Left cardiac atrium (tissue), 4 donors: Measurements from ENCODE around the gene GOLT1A. TPM values are rescaled to one million over a fixed set of nuclear protein-coding genes. Genes with fewer than 3 reads are reported as not detected.
A peak's percentile ranks its signal among the peaks of the same experiment; 100 is the strongest.

ENCODE experiments used
- ATAC-seq, 2 donors: fragments of 200-7000 bp; cut with Tn5 transposase; one replicate each; pipeline ENCODE4 v1.9.1; 2020; ENCODE audit warnings: mild to moderate bottlenecking in 2 of 2, moderate library complexity in 2 of 2
- DNase-seq: peaks from one replicate; pipeline ENCODE4 v3.0.0-alpha.2; 2020
- intact Hi-C, 2 donors: fragments of 100-400 bp; cut with DNase I; formaldehyde crosslinking; loops; one replicate each; pipeline versions ENCODE4 v1.14.1 to v1.15.1; 2022 to 2023
- total RNA-seq, 2 donors: library from RNA; stranded (reverse); fragmentation: NEBNext Ultra II Directional; extraction: Animal tissue kit (Norgen Biotek cat#: 25700); gene quantifications; one replicate each; pipeline ENCODE4 v1.2.1, GENCODE V29; 2021
- donor health status: DM: no; HTN: yes; CAD: no.
- donor health status: DM: no; HTN: yes; CAD: no; lungs with severe emphysema.
- donor health status: DM: yes; HTN: yes; CAD: no.
- donor health status: Dilated cardiomyopathy.

GOLT1A gene
- total RNA-seq, 2 donors from 2014 or later: not detected

- DNase-seq (no peak), ATAC-seq (no peak)
- intact Hi-C loops: no loop called here
Observed at GRCh38 chr1:204223129-204223860, 9.5 kb upstream of the GOLT1A start.

- intact Hi-C loops: no loop called here
- ATAC-seq: no peak
- no peak for DNase-seq
Observed at GRCh38 chr1:204222764-204223055, 8.9 kb upstream of the GOLT1A start.

- intact Hi-C loops: no loop called here
- no peak for DNase-seq
- ATAC-seq: no peak
Observed at GRCh38 chr1:204222006-204222763, 8.4 kb upstream of the GOLT1A start.

- no peak for ATAC-seq
- intact Hi-C loops: no loop called here
- DNase-seq: no peak
Observed at GRCh38 chr1:204221271-204221670, 7.5 kb upstream of the GOLT1A start.

- intact Hi-C loops: no loop called here
- DNase-seq (no peak), ATAC-seq (peak in 1 of 2 donors; percentile 42)
Observed at GRCh38 chr1:204219971-204220616, 6.3 kb upstream of the GOLT1A start.

GRCh38 chr1:204218552-204218951, 4.8 kb upstream of the GOLT1A start:
- intact Hi-C loops: no loop called here
- ATAC-seq (no peak), DNase-seq (no peak)

- DNase-seq: no peak
- no peak for ATAC-seq
- intact Hi-C loops: no loop called here
Observed at GRCh38 chr1:204217648-204218000, 3.8 kb upstream of the GOLT1A start.

- intact Hi-C loops: no loop called here
- ATAC-seq (no peak), DNase-seq (no peak)
Observed at GRCh38 chr1:204216880-204217647, 3.3 kb upstream of the GOLT1A start.

GRCh38 chr1:204216236-204216635, 2.4 kb upstream of the GOLT1A start:
- intact Hi-C loops: no loop called here
- DNase-seq (no peak), ATAC-seq (no peak)

- DNase-seq: no peak
- no peak for ATAC-seq
Observed at GRCh38 chr1:204212715-204213114, 1.1 kb downstream of the GOLT1A start.

GRCh38 chr1:204211046-204211445, 2.7 kb downstream of the GOLT1A start:
- intact Hi-C loops: loop anchor here (5.0 kb wide), 1 partner anchor 151 kb away; no protein-coding TSS in a partner anchor
- no peak for DNase-seq
- ATAC-seq: no peak

More at GRCh38 chr1:204212715-204213114, 1.1 kb downstream of the GOLT1A start:
- intact Hi-C loops: loop anchor here (5.0 kb wide), 1 partner anchor 150 kb away; no protein-coding TSS in a partner anchor

GRCh38 chr1:204207136-204207616, 6.6 kb downstream of the GOLT1A start:
- DNase-seq (peak; percentile 70), ATAC-seq (peak; percentile 89 to 94)
- intact Hi-C loops: loop anchor here (2.0 to 5.0 kb wide), 2 partner anchors 44 to 45 kb away; no protein-coding TSS in a partner anchor

- intact Hi-C loops: loop anchor here (2.0 to 5.0 kb wide), 2 partner anchors 43 to 44 kb away; no protein-coding TSS in a partner anchor
- no peak for DNase-seq
- ATAC-seq: no peak
Observed at GRCh38 chr1:204206121-204206520, 7.7 kb downstream of the GOLT1A start.

- intact Hi-C loops: loop anchor here in 1 of 2 donors (5.0 kb wide), 1 partner anchor 43 kb away; no protein-coding TSS in a partner anchor
- no peak for DNase-seq
- ATAC-seq: no peak
Observed at GRCh38 chr1:204205486-204205885, 8.3 kb downstream of the GOLT1A start.

- intact Hi-C loops: loop anchor here in 1 of 2 donors (5.0 kb wide), 1 partner anchor 43 kb away; no protein-coding TSS in a partner anchor
- ATAC-seq: no peak
- no peak for DNase-seq
Observed at GRCh38 chr1:204204944-204205343, 8.8 kb downstream of the GOLT1A start.

- DNase-seq (no peak), ATAC-seq (no peak)
- intact Hi-C loops: no loop called here
Observed at GRCh38 chr1:204203206-204203767, 10.5 kb downstream of the GOLT1A start.

- ATAC-seq (no peak), DNase-seq (no peak)
- intact Hi-C loops: no loop called here
Observed at GRCh38 chr1:204202481-204202880, 11.3 kb downstream of the GOLT1A start.

- no peak for ATAC-seq
- no peak for DNase-seq
- intact Hi-C loops: no loop called here
Observed at GRCh38 chr1:204201348-204202040, 12.3 kb downstream of the GOLT1A start.
